ENCODE data around the gene RHOJ.
A peak's percentile ranks its signal among the peaks of the same experiment; 100 is the strongest.
"Not testable (repeated sequence)": the region's sequence is repeated elsewhere in the genome, so short reads cannot be mapped to it uniquely, and the experiment has no call there.

Gene RHOJ

DNA sequence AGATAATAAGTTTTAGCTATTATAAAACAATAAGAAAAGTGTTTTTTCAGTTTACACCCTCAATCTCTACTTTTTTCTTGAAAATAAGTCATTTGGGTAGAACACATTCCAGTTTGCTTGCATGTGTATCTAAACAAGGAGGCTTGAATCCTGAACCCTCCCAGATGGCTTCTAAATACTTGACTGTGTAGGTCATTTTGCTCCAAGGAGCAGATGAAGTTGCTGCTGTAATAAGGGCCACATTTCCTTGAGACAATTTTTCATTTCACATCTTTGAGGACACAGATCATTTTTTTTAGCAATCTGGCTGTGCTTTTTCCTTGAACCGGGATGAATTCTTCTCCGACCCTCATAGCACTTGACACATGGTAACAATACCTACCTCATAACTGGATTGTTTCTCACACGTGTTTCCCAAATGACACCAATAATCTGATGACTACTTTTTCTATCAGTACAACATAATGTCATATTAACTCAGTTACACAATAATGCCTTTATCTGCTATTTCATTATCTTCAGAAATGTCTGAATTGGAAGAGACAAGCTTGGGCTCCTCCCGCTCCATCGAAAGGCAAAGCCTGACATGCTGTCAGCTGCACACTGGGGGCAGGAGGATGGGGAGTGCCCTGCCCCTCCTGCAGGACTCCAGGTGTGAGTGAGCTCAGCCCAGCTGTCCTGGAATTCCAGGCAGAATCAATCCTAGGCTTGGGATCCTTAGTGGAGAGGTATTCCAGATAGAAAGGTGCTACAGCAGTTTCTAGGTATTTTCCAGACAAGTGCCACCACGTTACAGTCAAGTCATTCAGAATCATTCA lies 83.6 kb downstream of the RHOJ start:
- DNase-seq = no peak
- in situ Hi-C loops (cut with MboI; ENCODE audit: low pct_unique_long_range_greater_than_20kb, low sequenced_read_pairs) = no loop called here

GRCh38 chr14:63288853-63289252 lies 84.6 kb downstream of the RHOJ start:
- no peak for DNase-seq
- in situ Hi-C loops (cut with MboI; ENCODE audit: low pct_unique_long_range_greater_than_20kb, low sequenced_read_pairs) = no loop called here

- DNase-seq = no peak
- in situ Hi-C loops (cut with MboI; ENCODE audit: low pct_unique_long_range_greater_than_20kb, low sequenced_read_pairs) = no loop called here
Observed at GRCh38 chr14:63290741-63291430, 86.6 kb downstream of the RHOJ start.

- DNase-seq = no peak
- in situ Hi-C loops (cut with MboI; ENCODE audit: low pct_unique_long_range_greater_than_20kb, low sequenced_read_pairs) = no loop called here
Observed at GRCh38 chr14:63292805-63293204, 88.6 kb downstream of the RHOJ start.

- no peak for DNase-seq
- in situ Hi-C loops (cut with MboI; ENCODE audit: low pct_unique_long_range_greater_than_20kb, low sequenced_read_pairs) = no loop called here
Observed at GRCh38 chr14:63295231-63295685, 91.0 kb downstream of the RHOJ start.

- no peak for DNase-seq
- in situ Hi-C loops (cut with MboI; ENCODE audit: low pct_unique_long_range_greater_than_20kb, low sequenced_read_pairs) = no loop called here
Observed at GRCh38 chr14:63296060-63296563, 91.9 kb downstream of the RHOJ start.

GRCh38 chr14:63297372-63298063 lies 93.3 kb downstream of the RHOJ start:
- no peak for DNase-seq
- in situ Hi-C loops (cut with MboI; ENCODE audit: low pct_unique_long_range_greater_than_20kb, low sequenced_read_pairs) = no loop called here

DNA sequence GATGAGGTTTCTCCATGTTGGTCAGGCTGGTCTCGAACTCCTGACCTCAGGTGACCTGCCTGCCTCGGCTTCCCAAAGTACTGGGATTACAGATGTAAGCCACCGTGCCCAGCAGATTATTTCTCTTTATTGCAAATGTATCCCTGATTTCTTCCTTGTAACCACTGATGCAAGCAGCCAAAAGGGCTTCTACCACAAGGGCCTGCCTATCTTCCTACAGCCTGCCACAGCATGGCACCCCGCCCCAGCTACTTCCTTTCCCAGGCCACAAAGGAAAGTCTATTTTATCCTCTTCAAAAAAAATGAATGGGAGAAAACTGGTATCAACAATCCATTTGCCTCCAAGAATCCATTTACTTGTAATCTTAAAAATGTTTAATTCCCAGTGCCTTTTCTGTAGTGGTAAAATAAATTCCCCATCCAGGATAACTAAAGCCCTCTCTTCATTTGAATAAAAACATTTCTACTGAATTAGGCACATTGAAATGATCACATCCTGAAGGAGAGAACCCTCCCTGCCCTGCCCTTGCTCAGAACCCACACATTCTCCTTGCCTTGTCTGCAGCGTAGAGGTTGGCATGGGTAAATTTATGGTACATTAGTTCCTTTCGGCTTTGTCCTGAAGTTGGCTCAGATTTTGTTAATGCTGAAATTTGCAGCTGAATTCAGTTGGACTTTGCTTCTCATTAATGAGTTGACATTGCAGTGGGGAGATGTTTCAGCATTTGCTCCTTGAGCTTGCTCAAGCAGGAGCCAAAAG lies 95.3 kb downstream of the RHOJ start:
- in situ Hi-C loops (cut with MboI; ENCODE audit: low pct_unique_long_range_greater_than_20kb, low sequenced_read_pairs) = no loop called here
- DNase-seq = no peak

GRCh38 chr14:63300854-63301253 lies 96.6 kb downstream of the RHOJ start:
- in situ Hi-C loops (cut with MboI; ENCODE audit: low pct_unique_long_range_greater_than_20kb, low sequenced_read_pairs) = no loop called here
- no peak for DNase-seq

- no peak for DNase-seq
- in situ Hi-C loops (cut with MboI; ENCODE audit: low pct_unique_long_range_greater_than_20kb, low sequenced_read_pairs) = no loop called here
Observed at GRCh38 chr14:63301891-63302534, 97.8 kb downstream of the RHOJ start.

- DNase-seq; in situ Hi-C loops (cut with MboI; ENCODE audit: low pct_unique_long_range_greater_than_20kb, low sequenced_read_pairs): not testable (repeated sequence)
Observed at GRCh38 chr14:63304429-63304828, 100.2 kb downstream of the RHOJ start.

GRCh38 chr14:63308723-63309317 lies 104.6 kb downstream of the RHOJ start:
- in situ Hi-C loops (cut with MboI; ENCODE audit: low pct_unique_long_range_greater_than_20kb, low sequenced_read_pairs) = no loop called here
- peak; percentile 8 for DNase-seq

DNA sequence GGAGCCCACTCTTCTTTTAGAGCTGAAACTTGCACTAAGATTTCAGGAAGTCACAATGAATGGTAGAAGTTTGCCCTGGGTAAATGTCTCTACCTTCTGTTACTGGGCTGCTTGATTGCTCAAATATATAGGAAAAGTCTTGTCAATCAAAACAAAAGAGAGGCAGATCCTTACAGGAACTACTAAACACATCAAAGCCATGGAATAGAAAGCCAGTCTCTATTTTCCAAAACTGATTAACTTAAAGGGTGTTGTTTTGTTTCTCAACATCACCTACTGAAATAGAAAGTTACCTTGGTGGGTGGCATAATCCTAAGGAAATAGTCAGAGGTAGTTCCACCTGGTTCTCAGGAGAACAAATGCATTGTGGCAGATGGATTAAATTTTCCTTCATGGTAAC lies 114.6 kb downstream of the RHOJ start, which contains the start of gene GPHB5:
Gene GPHB5 (minus strand): TSS at position 101 of the 400 bp plus-strand sequence. CDS start 1,086 bp downstream, outside the sequence.
- no peak for DNase-seq
- in situ Hi-C loops (cut with MboI; ENCODE audit: low pct_unique_long_range_greater_than_20kb, low sequenced_read_pairs) = no loop called here

- DNase-seq = no peak
Observed at GRCh38 chr14:63322472-63322871, 118.2 kb downstream of the RHOJ start.

GRCh38 chr14:63322897-63323573 lies 118.8 kb downstream of the RHOJ start:
- in situ Hi-C loops (cut with MboI; ENCODE audit: low pct_unique_long_range_greater_than_20kb, low sequenced_read_pairs) = no loop called here
- no peak for DNase-seq

More at GRCh38 chr14:63322472-63322871, 118.2 kb downstream of the RHOJ start:
- in situ Hi-C loops (cut with MboI; ENCODE audit: low pct_unique_long_range_greater_than_20kb, low sequenced_read_pairs) = no loop called here

GRCh38 chr14:63326840-63327239 lies 122.6 kb downstream of the RHOJ start:
- in situ Hi-C loops (cut with MboI; ENCODE audit: low pct_unique_long_range_greater_than_20kb, low sequenced_read_pairs) = no loop called here
- no peak for DNase-seq

Data from KBM-7 (cell line).